Measurements from ENCODE around the gene PTPRU.

The PTPRU gene

DNA sequence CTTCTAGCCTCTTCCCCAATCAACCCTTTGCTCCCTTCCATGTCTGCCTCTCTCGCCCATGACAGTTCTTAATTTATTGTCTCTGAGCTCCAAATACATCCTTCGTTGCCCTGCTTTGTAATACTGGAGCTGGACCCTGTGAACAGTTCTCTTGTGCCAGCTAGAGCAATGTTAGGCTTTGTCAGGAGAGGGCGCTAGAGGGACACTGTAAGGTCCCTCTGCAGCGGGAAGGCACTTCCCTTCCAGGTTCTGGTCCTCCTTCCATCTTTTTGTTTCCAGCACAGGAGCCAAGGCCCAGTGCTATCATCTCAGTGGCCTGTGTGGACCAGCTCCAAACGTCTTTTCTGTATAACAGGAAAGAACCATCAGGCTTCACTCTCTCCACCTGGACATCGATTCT is 95.9 kb downstream of the PTPRU start:
- no peak for TF ChIP-seq EZH2phosphoT487 (IDR thresholded peaks at IDR 0.05; ENCODE audit: borderline replicate concordance)
- TF ChIP-seq, protein P1, sequence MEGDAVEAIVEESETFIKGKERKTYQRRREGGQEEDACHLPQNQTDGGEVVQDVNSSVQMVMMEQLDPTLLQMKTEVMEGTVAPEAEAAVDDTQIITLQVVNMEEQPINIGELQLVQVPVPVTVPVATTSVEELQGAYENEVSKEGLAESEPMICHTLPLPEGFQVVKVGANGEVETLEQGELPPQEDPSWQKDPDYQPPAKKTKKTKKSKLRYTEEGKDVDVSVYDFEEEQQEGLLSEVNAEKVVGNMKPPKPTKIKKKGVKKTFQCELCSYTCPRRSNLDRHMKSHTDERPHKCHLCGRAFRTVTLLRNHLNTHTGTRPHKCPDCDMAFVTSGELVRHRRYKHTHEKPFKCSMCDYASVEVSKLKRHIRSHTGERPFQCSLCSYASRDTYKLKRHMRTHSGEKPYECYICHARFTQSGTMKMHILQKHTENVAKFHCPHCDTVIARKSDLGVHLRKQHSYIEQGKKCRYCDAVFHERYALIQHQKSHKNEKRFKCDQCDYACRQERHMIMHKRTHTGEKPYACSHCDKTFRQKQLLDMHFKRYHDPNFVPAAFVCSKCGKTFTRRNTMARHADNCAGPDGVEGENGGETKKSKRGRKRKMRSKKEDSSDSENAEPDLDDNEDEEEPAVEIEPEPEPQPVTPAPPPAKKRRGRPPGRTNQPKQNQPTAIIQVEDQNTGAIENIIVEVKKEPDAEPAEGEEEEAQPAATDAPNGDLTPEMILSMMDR (conservative IDR thresholded peaks at IDR 0.05; ENCODE audit: low read length): peak; percentile 77
- Histone ChIP-seq H3K4me3 (ENCODE audit: low read length, poor library complexity, severe bottlenecking) (no peak overlapping the region), H3K9me2 (replicated peaks; ENCODE audit: low read depth, low read length) (no peaks in the 10 kb centered on the region), H3K4me1 (ENCODE audit: insufficient read depth, low read length, poor library complexity, severe bottlenecking) (no peaks in the 10 kb centered on the region), H3K27me3 (ENCODE audit: insufficient read depth, low read length, poor library complexity, severe bottlenecking) (no peaks in the 10 kb centered on the region), H4K20me1 (ENCODE audit: insufficient read depth, low read length, poor library complexity, severe bottlenecking) (no peaks in the 10 kb centered on the region), H3K9ac (ENCODE audit: low read depth, low read length, poor library complexity, severe bottlenecking) (no peak overlapping the region), H3K79me2 (ENCODE audit: insufficient read depth, low read length) (no peaks in the 10 kb centered on the region), H3K4me2 (ENCODE audit: low read depth, low read length, poor library complexity, severe bottlenecking) (no peak overlapping the region), H3K9me3 (ENCODE audit: insufficient read depth, low read depth, low read length) (no peaks in the 10 kb centered on the region), H3K36me3 (ENCODE audit: insufficient read depth, low read length) (no peaks in the 10 kb centered on the region), H3F3A (ENCODE audit: low read depth) (no peaks in the 10 kb centered on the region), H2AFZ (ENCODE audit: low read length) (no peak overlapping the region)

DNA sequence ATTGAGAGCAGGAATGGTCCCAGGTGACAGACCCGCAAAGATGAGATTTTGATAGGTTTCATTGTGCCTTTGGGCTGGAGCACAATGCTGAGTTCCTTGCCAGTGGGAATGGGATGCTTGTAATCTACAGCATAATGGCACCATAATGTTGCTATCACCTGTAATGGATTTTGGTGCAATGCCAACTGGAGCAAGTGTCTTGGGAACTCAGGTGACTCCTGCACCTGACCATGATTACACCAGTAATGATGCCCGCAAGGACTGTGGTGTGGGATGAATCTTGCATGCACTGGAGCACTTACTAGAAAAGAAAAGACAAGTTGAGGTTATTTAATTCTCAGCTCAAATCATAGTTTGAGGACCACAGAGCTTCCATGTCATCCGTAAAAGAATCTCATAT is 96.7 kb downstream of the PTPRU start:
- H3K9ac ChIP-seq (ENCODE audit: low read depth, low read length, poor library complexity, severe bottlenecking): no peak overlapping the region
- no peaks in the 10 kb centered on the region for H3K9me2 ChIP-seq (replicated peaks; ENCODE audit: low read depth, low read length)
- H2AFZ ChIP-seq (ENCODE audit: low read length): no peak overlapping the region
- no peaks in the 10 kb centered on the region for H3K36me3 ChIP-seq (ENCODE audit: insufficient read depth, low read length)
- H3K4me1 ChIP-seq (ENCODE audit: insufficient read depth, low read length, poor library complexity, severe bottlenecking): no peaks in the 10 kb centered on the region
- no peaks in the 10 kb centered on the region for H3K79me2 ChIP-seq (ENCODE audit: insufficient read depth, low read length)
- H3K9me3 ChIP-seq (ENCODE audit: insufficient read depth, low read depth, low read length): no peaks in the 10 kb centered on the region
- TF ChIP-seq, protein P1 (conservative IDR thresholded peaks at IDR 0.05; ENCODE audit: low read length): no peak
- TF ChIP-seq EZH2phosphoT487 (IDR thresholded peaks at IDR 0.05; ENCODE audit: borderline replicate concordance): no peak
- H3K4me3 ChIP-seq (ENCODE audit: low read length, poor library complexity, severe bottlenecking): no peak overlapping the region
- no peaks in the 10 kb centered on the region for H3K27me3 ChIP-seq (ENCODE audit: insufficient read depth, low read length, poor library complexity, severe bottlenecking)
- no peak overlapping the region for H3K4me2 ChIP-seq (ENCODE audit: low read depth, low read length, poor library complexity, severe bottlenecking)
- H3F3A ChIP-seq (ENCODE audit: low read depth): no peaks in the 10 kb centered on the region
- H4K20me1 ChIP-seq (ENCODE audit: insufficient read depth, low read length, poor library complexity, severe bottlenecking): no peaks in the 10 kb centered on the region

DNA sequence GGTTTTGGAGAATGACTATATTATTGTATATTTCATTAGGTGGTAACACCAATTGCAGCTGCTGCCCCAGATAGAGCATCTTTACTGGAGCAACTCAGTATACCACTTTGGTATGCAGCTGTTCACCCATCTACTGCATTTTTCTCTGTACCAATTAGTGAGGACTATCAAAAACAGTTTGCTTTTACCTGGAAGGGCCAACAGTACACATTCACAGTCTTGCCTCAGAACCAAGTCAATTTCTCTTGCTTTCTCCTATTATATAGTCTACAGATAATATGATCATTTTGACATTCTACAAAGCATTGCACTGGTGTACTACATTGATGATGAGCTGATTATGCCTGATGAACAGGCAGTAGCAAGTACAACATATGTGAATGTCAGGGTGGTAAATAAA is 99.3 kb downstream of the PTPRU start:
- no peaks in the 10 kb centered on the region for H4K20me1 ChIP-seq (ENCODE audit: insufficient read depth, low read length, poor library complexity, severe bottlenecking)
- no peak overlapping the region for H3K4me2 ChIP-seq (ENCODE audit: low read depth, low read length, poor library complexity, severe bottlenecking)
- H3F3A ChIP-seq (ENCODE audit: low read depth): no peaks in the 10 kb centered on the region
- H3K36me3 ChIP-seq (ENCODE audit: insufficient read depth, low read length): no peaks in the 10 kb centered on the region
- H3K9me2 ChIP-seq (replicated peaks; ENCODE audit: low read depth, low read length): no peaks in the 10 kb centered on the region
- H3K4me1 ChIP-seq (ENCODE audit: insufficient read depth, low read length, poor library complexity, severe bottlenecking): no peaks in the 10 kb centered on the region
- no peaks in the 10 kb centered on the region for H3K9me3 ChIP-seq (ENCODE audit: insufficient read depth, low read depth, low read length)
- no peaks in the 10 kb centered on the region for H3K79me2 ChIP-seq (ENCODE audit: insufficient read depth, low read length)
- H3K27me3 ChIP-seq (ENCODE audit: insufficient read depth, low read length, poor library complexity, severe bottlenecking): no peaks in the 10 kb centered on the region
- TF ChIP-seq, protein P1 (conservative IDR thresholded peaks at IDR 0.05; ENCODE audit: low read length): no peak
- TF ChIP-seq EZH2phosphoT487 (IDR thresholded peaks at IDR 0.05; ENCODE audit: borderline replicate concordance): no peak
- no peak overlapping the region for H3K4me3 ChIP-seq (ENCODE audit: low read length, poor library complexity, severe bottlenecking)
- no peak overlapping the region for H2AFZ ChIP-seq (ENCODE audit: low read length)
- H3K9ac ChIP-seq (ENCODE audit: low read depth, low read length, poor library complexity, severe bottlenecking): no peak overlapping the region

Data from Loucy (cell line).